PC-9 (cell line): ENCODE measurements around the gene NAP1L5. TPM values are rescaled to one million over a fixed set of nuclear protein-coding genes. Genes with fewer than 3 reads are reported as not detected.

Experiments used
- BruUV-seq: library from RNA; stranded (reverse); fragments of 400-500 nt; replicated peaks from 2 replicates; lab custom pipeline; 2021; lab: Mats Ljungman, UMichigan
- CTCF ChIA-PET: fragments of 300-600 bp; sonication (Branson Sonifier 250); formaldehyde crosslinking; loops from one replicate; lab custom pipeline; 2022; ENCODE audit warnings: antibody characterized with exemption; lab: Charles Lee
- POLR2A ChIA-PET: fragments of 300-600 bp; sonication (Branson Sonifier 250); formaldehyde crosslinking; loops from one replicate; lab custom pipeline; 2022; ENCODE audit warnings: antibody characterized with exemption; ENCODE audit not compliant: unreplicated experiment; lab: Charles Lee
- DNase-seq, 2 experiments: peaks; one replicate each; pipeline versions ENCODE4 v3.0.0 to v3.0.0-alpha.2; 2015 to 2022; ENCODE audit warnings: mixed read lengths in 1 of 2
- H2AFZ ChIP-seq: fragments of 200-600 bp; sonication (generic); 2 replicates; pipeline ENCODE4 v1.8.1; 2017; ENCODE audit warnings: antibody characterized with exemption
- H3F3A ChIP-seq: fragments of 200-600 bp; sonication (generic); 2 replicates; pipeline ENCODE4 v1.8.1; 2017; ENCODE audit warnings: antibody characterized with exemption, mild to moderate bottlenecking, low read depth; ENCODE audit not compliant: insufficient read depth
- H3K27ac ChIP-seq: fragments of 200-600 bp; sonication (generic); 2 replicates; pipeline ENCODE4 v1.6.1; 2016; ENCODE audit warnings: mixed run types
- H3K27me3 ChIP-seq: fragments of 200-600 bp; sonication (generic); 2 replicates; pipeline ENCODE4 v1.6.1; 2016; ENCODE audit warnings: low read depth, mixed run types; ENCODE audit not compliant: insufficient read depth
- H3K36me3 ChIP-seq: fragments of 200-600 bp; sonication (generic); 2 replicates; pipeline ENCODE4 v1.6.1; 2016; ENCODE audit warnings: low read depth, mixed run types
- H3K4me1 ChIP-seq: fragments of 200-600 bp; sonication (generic); replicated peaks from 2 replicates; pipeline ENCODE4 v1.6.1; 2016; ENCODE audit warnings: mixed run types; ENCODE audit not compliant: insufficient read depth
- H3K4me2 ChIP-seq: fragments of 200-600 bp; sonication (generic); 2 replicates; pipeline ENCODE4 v1.6.1; 2017; ENCODE audit warnings: mixed run types
- H3K4me3 ChIP-seq: fragments of 200-600 bp; sonication (generic); 2 replicates; pipeline ENCODE4 v1.6.1; 2016; ENCODE audit warnings: mixed run types
- H3K79me2 ChIP-seq: fragments of 200-600 bp; sonication (generic); 2 replicates; pipeline ENCODE4 v1.6.1; 2017; ENCODE audit warnings: low read depth, mixed run types
- H3K9me2 ChIP-seq: fragments of 200-600 bp; sonication (generic); 2 replicates; pipeline ENCODE4 v1.8.1; 2017; ENCODE audit warnings: mild to moderate bottlenecking; ENCODE audit not compliant: insufficient read depth
- H3K9me3 ChIP-seq: fragments of 200-600 bp; sonication (generic); 2 replicates; pipeline ENCODE4 v1.8.1; 2016; ENCODE audit warnings: low read depth; ENCODE audit not compliant: insufficient read depth
- H4K20me1 ChIP-seq: fragments of 200-600 bp; sonication (generic); 2 replicates; pipeline ENCODE4 v1.8.1; 2017; ENCODE audit not compliant: insufficient read depth
- EZH2 ChIP-seq: fragments of 200-600 bp; sonication (generic); IDR thresholded peaks from 2 replicates; pipeline ENCODE4 v1.8.0; 2017; ENCODE audit warnings: antibody characterized with exemption, low read depth
- intact Hi-C: fragments of 100-400 bp; cut with micrococcal nuclease; formaldehyde crosslinking; loops from one replicate; pipeline ENCODE4 v1.10.0; 2022; ENCODE audit not compliant: unreplicated experiment
- total RNA-seq: library from RNA; stranded (reverse); gene quantifications from 2 replicates; pipeline ENCODE4 v1.2.3, GENCODE V29; 2021
- TF ChIP-seq, protein P1 (sequence below): fragments of 200-600 bp; sonication (generic); conservative IDR thresholded peaks from 2 replicates; pipeline ENCODE4 v1.6.1; 2017; ENCODE audit warnings: mixed run types, antibody characterized with exemption, mild to moderate bottlenecking, moderate library complexity

NAP1L5 gene
- total RNA-seq, 1 experiment from 2014 or later: 0.37 TPM

DNA sequence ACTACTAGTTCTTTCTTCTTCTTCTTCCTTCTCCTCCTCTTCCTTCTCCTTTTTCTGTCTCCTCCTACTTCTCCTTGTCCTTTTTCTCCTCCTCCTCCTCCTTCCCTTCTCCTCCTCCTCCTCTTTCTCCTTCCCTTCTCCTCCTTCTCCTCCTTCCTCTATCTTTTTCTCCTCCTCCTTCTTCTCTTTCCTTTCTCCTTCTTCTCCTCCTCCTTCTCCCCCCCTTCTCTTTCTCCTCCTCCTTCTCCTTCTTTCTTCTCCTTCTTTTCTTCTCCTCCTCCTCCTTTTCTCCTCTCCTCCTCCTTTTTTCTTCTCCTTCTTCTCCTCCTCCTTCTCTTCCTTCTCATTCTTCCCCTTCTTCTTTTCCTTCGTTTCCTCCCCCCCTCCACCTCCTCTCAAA, 21.8 kb upstream of the NAP1L5 start:
- ChIA-PET POLR2A (no interaction called here), CTCF (no interaction called here)
- no peak for TF ChIP-seq EZH2
- TF ChIP-seq, protein P1, sequence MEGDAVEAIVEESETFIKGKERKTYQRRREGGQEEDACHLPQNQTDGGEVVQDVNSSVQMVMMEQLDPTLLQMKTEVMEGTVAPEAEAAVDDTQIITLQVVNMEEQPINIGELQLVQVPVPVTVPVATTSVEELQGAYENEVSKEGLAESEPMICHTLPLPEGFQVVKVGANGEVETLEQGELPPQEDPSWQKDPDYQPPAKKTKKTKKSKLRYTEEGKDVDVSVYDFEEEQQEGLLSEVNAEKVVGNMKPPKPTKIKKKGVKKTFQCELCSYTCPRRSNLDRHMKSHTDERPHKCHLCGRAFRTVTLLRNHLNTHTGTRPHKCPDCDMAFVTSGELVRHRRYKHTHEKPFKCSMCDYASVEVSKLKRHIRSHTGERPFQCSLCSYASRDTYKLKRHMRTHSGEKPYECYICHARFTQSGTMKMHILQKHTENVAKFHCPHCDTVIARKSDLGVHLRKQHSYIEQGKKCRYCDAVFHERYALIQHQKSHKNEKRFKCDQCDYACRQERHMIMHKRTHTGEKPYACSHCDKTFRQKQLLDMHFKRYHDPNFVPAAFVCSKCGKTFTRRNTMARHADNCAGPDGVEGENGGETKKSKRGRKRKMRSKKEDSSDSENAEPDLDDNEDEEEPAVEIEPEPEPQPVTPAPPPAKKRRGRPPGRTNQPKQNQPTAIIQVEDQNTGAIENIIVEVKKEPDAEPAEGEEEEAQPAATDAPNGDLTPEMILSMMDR: no peak
- no peak for DNase-seq
- no peak overlapping the region for H3K4me3 ChIP-seq
- no peaks in the 10 kb centered on the region for H4K20me1 ChIP-seq
- H3K27ac ChIP-seq: no peak overlapping the region
- peaks cover 3% of the 10 kb centered on the region; the same call in 1 of the 2 replicates for H3K9me3 ChIP-seq
- no peaks in the 10 kb centered on the region; the same call in 1 of the 2 replicates for H3K36me3 ChIP-seq
- intact Hi-C loops: no loop called here
- H3K27me3 ChIP-seq: no peaks in the 10 kb centered on the region
- no peaks in the 10 kb centered on the region for H3F3A ChIP-seq
- H3K79me2 ChIP-seq: no peaks in the 10 kb centered on the region
- no peak overlapping the region for H2AFZ ChIP-seq
- H3K9me2 ChIP-seq: no peaks in the 10 kb centered on the region
- no peak overlapping the region for H3K4me2 ChIP-seq
- no peaks in the 10 kb centered on the region for H3K4me1 ChIP-seq
- no TSS peak for BruUV-seq

GRCh38 chr4:88718098-88718497, 20.5 kb upstream of the NAP1L5 start:
- intact Hi-C loops: no loop called here
- Histone ChIP-seq H3K27ac (no peak overlapping the region), H3K4me2 (no peak overlapping the region), H3K79me2 (no peaks in the 10 kb centered on the region), H3K36me3 (no peaks in the 10 kb centered on the region; the same call in 1 of the 2 replicates), H2AFZ (no peak overlapping the region), H3K4me1 (no peaks in the 10 kb centered on the region), H3K9me2 (no peaks in the 10 kb centered on the region), H3K4me3 (no peak overlapping the region), H4K20me1 (no peaks in the 10 kb centered on the region), H3K9me3 (peaks cover 3% of the 10 kb centered on the region; the same call in 1 of the 2 replicates), H3K27me3 (no peaks in the 10 kb centered on the region), H3F3A (no peaks in the 10 kb centered on the region)
- POLR2A ChIA-PET: no interaction called here
- no peak for DNase-seq
- CTCF ChIA-PET: no interaction called here
- BruUV-seq: no TSS peak
- no peak for TF ChIP-seq EZH2
- TF ChIP-seq, protein P1: no peak

DNA sequence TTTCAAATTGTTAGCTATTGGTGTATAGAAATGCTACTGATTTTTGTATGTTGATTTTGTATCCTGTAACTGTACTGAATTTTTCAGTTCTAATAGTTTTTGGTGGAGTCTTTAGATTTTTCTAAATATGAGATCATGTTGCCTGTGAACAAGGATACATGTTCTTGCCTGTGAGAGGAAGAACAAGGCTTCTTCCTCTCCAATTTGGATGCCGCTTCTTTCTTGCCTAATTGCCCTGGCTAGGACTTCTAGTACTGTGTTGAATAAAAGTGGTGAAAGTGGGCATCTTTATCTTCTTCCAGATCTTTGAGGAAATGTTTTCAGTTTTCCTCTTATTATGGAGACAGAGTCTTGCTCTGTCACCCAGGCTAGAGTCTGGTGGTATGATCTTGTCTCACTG, 16.2 kb upstream of the NAP1L5 start:
- no peaks in the 10 kb centered on the region for H3K36me3 ChIP-seq
- no peak for DNase-seq
- H4K20me1 ChIP-seq: no peaks in the 10 kb centered on the region
- POLR2A ChIA-PET: no interaction called here
- H3F3A ChIP-seq: no peaks in the 10 kb centered on the region
- H3K9me3 ChIP-seq: peaks cover 3% of the 10 kb centered on the region; the same call in 1 of the 2 replicates
- H3K27ac ChIP-seq: no peak overlapping the region
- no peak overlapping the region for H3K4me2 ChIP-seq
- H3K9me2 ChIP-seq: no peaks in the 10 kb centered on the region
- BruUV-seq: no TSS peak
- H2AFZ ChIP-seq: no peak overlapping the region
- H3K79me2 ChIP-seq: no peaks in the 10 kb centered on the region
- TF ChIP-seq, protein P1: no peak
- TF ChIP-seq EZH2: no peak
- CTCF ChIA-PET: no interaction called here
- intact Hi-C loops: no loop called here
- H3K27me3 ChIP-seq: no peaks in the 10 kb centered on the region
- no peak overlapping the region for H3K4me3 ChIP-seq
- no peaks in the 10 kb centered on the region for H3K4me1 ChIP-seq
